T-helper 1 cell treated with Interleukin-12 subunit alpha and Interleukin-12 subunit beta and Interleukin-4 antibody, amounts not matched to agents 30 μg/mL and 1 μg/mL, for 36 hours (primary cell): ENCODE data around the gene RBPMS2.
A peak's percentile ranks its signal among the peaks of the same experiment; 100 is the strongest.
"Not testable (repeated sequence)": the region's sequence is repeated elsewhere in the genome, so short reads cannot be mapped to it uniquely, and the experiment has no call there.

Experiments
- H3K27ac Mint-ChIP-seq: one replicate; pipeline ENCODE4 v1.8.0; 2021; ENCODE audit warnings: mild to moderate bottlenecking, mixed read lengths
- H3K27me3 Mint-ChIP-seq: one replicate; pipeline ENCODE4 v1.8.0; 2021; ENCODE audit warnings: low read depth, mixed read lengths
- H3K36me3 Mint-ChIP-seq: one replicate; pipeline ENCODE4 v1.8.0; 2021; ENCODE audit warnings: low read depth, mixed read lengths
- H3K4me1 Mint-ChIP-seq: one replicate; pipeline ENCODE4 v1.8.0; 2021; ENCODE audit warnings: low read depth, mixed read lengths
- H3K4me3 Mint-ChIP-seq: one replicate; pipeline ENCODE4 v1.8.0; 2021; ENCODE audit warnings: mild to moderate bottlenecking, moderate library complexity, mixed read lengths
- H3K9me3 Mint-ChIP-seq: one replicate; pipeline ENCODE4 v1.8.0; 2021; ENCODE audit warnings: mixed read lengths

RBPMS2 gene

DNA sequence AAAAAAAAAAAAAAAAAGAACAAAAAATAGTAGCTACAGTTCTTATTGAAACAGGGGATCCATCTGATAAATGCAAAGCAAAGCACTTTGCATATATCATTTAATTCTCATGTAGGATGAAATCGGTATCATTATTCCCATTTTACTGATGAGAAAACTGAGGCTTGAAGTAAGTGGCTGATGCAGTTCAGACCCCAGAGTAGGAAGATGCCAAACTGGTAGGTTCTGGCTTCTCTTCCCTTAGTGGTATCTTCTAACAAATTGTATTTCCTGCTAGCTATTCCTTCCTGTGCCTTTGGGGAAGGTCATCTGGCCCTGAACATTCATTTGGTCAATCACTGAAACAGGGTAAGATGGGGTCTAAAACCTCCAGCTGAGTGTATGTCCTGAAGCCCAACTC lies 28.1 kb upstream of the RBPMS2 start:
- Mint-ChIP-seq H3K27me3 (peaks cover 3% of the 10 kb centered on the region), H3K4me1 (no peaks in the 10 kb centered on the region), H3K9me3 (no peaks in the 10 kb centered on the region), H3K27ac (no peak overlapping the region), H3K36me3 (no peaks in the 10 kb centered on the region), H3K4me3 (no peak overlapping the region)

DNA sequence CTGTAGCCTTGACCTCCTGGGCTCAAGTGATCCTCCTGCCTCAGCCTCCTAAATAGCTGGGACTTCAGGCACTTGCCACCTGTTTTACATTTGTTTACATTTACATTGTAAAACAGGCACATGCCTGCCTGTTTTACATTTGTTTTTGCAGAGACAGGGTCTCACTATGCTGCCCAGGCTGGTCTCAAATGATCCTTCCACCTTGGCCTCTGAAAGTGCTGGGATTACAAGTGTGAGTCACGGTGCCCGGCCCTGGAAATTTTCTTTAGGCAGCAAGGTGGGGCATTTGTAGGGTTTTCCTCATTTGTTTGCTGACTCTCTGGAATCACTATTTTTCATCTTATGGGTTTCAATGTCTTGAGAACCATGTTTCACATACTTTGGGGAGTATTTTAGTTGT lies 25.1 kb upstream of the RBPMS2 start:
- Mint-ChIP-seq H3K4me3 (no peak overlapping the region), H3K27ac (no peak overlapping the region), H3K27me3 (no peaks in the 10 kb centered on the region), H3K36me3 (no peaks in the 10 kb centered on the region), H3K9me3 (no peaks in the 10 kb centered on the region), H3K4me1 (no peaks in the 10 kb centered on the region)

DNA sequence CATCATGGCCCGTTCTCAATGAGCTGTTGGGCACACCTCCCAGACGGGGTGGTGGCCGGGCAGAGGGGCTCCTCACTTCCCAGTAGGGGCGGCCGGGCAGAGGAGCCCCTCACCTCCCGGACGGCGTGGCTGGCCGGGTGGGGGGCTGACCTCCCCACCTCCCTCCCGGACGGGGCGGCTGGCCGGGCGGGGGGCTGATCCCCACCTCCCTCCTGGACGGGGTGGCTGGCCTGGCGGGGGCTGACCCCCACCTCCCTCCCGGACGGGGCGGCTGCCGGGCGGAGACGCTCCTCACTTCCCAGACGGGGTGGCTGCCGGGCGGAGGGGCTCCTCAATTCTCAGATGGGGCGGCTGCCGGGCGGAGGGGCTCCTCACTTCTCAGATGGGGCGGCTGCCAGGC lies 23.5 kb upstream of the RBPMS2 start:
- not testable (repeated sequence) for H3K4me3 Mint-ChIP-seq, H3K36me3 Mint-ChIP-seq, H3K27me3 Mint-ChIP-seq

DNA sequence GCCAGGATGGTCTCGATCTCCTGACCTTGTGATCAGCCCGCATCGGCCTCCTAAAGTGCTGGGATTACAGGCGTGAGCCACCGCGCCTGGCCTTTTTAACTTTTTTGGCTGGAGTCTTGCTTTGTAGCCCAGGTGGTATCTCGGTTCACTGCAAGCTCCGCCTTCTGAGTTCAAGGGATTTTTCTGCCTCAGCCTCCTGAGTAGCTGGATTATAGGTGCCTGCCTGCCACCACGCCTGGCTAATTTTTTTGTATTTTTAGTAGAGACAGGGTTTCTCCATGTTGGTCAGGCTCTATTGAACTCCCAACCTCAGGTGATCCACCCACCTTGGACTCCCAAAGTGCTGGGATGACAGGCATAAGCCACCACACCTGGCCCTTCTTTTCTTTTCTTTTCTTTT lies 20.5 kb upstream of the RBPMS2 start:
- H3K4me1 Mint-ChIP-seq, H3K36me3 Mint-ChIP-seq, H3K9me3 Mint-ChIP-seq, H3K27ac Mint-ChIP-seq, H3K4me3 Mint-ChIP-seq, H3K27me3 Mint-ChIP-seq: not testable (repeated sequence)

More for the DNA sequence above, 23.5 kb upstream of the RBPMS2 start:
- H3K27ac Mint-ChIP-seq, H3K4me1 Mint-ChIP-seq, H3K9me3 Mint-ChIP-seq: not testable (repeated sequence)

DNA sequence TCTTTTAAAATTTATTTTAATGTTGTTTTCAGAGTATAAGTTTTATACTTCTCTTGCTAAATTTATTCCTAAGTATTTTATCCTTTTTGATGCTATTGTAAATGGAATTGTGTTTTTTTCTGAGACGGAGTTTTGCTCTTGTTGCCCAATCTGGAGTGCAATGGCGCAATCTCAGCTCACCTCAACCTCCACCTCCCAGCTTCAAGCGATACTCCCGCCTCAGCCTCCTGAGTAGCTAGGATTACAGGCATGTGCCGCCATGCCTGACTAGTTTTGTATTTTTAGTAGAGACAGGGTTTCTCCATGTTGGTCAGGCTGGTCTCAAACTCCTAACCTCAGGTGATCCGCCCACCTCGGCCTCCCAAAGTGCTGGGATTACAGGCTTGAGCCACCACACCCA lies 19.9 kb upstream of the RBPMS2 start:
- H3K36me3 Mint-ChIP-seq, H3K9me3 Mint-ChIP-seq, H3K27me3 Mint-ChIP-seq, H3K27ac Mint-ChIP-seq, H3K4me1 Mint-ChIP-seq, H3K4me3 Mint-ChIP-seq: not testable (repeated sequence)

DNA sequence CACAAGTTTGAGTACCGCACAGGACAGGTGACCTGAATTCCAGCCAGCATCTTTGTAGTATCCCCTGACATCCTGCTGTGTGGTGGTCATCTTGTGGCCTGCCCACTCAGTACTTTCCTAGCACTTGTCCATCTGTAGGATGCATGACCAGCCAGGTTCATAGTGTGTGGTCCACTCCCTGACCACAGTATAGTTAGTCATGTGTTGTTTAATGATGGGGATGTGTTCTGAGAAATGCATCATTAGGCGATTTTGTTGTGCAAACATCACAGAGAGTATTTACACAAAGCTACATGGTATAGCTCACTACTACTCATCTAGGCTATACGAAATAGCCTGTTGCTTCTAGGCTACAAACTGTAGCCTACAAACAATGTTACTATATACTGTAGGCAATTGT lies 16.9 kb upstream of the RBPMS2 start:
- Mint-ChIP-seq H3K36me3 (no peaks in the 10 kb centered on the region), H3K4me3 (no peak overlapping the region), H3K27me3 (no peaks in the 10 kb centered on the region), H3K27ac (no peak overlapping the region), H3K9me3 (no peaks in the 10 kb centered on the region), H3K4me1 (no peaks in the 10 kb centered on the region)

DNA sequence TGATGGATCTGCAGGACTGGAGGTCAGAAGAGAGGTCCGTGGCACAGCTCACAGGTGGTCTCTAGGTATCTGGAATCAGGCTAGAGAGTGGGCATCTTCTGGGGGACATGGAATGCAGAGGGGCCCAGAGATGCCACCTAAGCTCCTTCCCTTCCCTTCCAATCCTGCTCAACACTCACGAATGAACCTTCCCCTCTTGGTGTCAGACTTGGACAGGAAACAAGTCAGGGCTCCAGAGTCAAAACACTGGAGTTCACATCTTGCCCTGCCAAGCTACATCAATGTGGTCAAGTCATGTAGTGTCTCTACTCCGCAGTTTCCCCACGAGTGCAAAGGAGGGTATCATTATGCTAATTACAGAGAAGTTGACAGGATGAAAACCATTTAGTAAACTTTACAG lies 16.0 kb upstream of the RBPMS2 start:
- Mint-ChIP-seq H3K27ac (no peak overlapping the region), H3K4me1 (no peaks in the 10 kb centered on the region), H3K27me3 (no peaks in the 10 kb centered on the region), H3K36me3 (no peaks in the 10 kb centered on the region), H3K4me3 (no peak overlapping the region), H3K9me3 (no peaks in the 10 kb centered on the region)

DNA sequence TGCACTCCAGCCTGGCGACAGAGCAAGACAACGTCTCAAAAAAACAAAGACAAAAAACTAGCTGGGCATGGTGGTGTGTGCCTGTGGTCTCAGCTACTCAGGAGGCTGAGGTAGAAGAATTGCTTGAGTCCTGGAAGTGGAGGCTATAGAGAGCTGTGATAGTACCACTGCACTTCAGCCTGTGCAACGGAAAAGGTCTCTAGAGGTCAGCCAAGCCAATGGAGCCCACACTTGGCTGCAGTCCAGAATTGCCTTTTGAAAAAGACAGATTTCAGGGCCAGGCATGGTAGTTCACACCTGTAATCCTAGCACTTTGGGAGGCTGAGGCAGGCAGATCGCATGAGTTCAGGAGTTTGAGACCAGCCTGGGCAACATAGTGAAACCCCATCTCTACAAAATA lies 8.4 kb upstream of the RBPMS2 start:
- Mint-ChIP-seq H3K27ac (no peak overlapping the region), H3K27me3 (peaks cover 24% of the 10 kb centered on the region), H3K4me3 (no peak overlapping the region), H3K4me1 (no peaks in the 10 kb centered on the region), H3K36me3 (no peaks in the 10 kb centered on the region), H3K9me3 (no peaks in the 10 kb centered on the region)

DNA sequence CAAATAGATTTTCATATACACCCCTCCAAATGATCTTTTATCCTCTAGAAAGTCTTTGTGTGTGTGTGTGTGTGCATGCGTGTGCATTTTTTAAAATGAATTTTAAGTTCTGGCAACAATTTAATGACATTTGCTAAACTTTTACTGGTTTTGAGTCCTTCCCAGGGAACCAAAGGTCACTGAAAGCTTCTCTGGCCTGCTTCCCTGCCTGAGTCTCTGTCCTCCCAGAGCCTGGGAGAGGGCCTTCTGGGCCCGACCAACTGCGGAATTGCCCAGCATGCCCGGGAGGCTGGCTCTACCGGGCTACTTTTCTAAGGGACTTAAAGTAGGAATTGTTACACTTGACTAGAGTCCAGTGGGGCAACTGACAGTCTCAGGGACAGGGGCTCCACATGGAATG lies 7.4 kb upstream of the RBPMS2 start:
- H3K27ac Mint-ChIP-seq, result no peak overlapping the region
- no peaks in the 10 kb centered on the region for H3K4me1 Mint-ChIP-seq
- no peaks in the 10 kb centered on the region for H3K36me3 Mint-ChIP-seq
- H3K27me3 Mint-ChIP-seq, result peaks cover 35% of the 10 kb centered on the region
- no peaks in the 10 kb centered on the region for H3K9me3 Mint-ChIP-seq
- no peak overlapping the region for H3K4me3 Mint-ChIP-seq

DNA sequence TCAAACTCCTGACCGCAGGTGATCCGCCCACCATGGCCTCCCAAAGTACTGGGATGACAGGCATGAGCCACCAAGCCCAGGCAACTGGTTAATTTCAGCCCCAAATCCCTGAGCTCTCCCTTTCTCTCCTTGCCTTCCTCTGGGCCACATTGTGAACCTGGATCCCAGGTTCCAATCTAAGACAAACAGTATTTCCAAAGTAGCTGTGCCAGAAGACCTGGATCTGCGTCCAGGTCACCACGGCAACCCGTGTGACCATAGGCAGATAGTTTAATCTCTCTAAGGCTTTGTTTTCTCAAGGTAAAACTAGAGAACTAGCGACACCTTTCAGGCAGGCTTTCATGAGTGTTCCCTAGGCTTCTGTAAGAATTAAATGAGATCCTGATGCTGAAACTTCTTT lies 5.9 kb upstream of the RBPMS2 start:
- no peak overlapping the region for H3K27ac Mint-ChIP-seq
- no peaks in the 10 kb centered on the region for H3K9me3 Mint-ChIP-seq
- peaks cover 2% of the 10 kb centered on the region for H3K36me3 Mint-ChIP-seq
- H3K4me3 Mint-ChIP-seq, result no peak overlapping the region
- H3K27me3 Mint-ChIP-seq, result peaks cover 49% of the 10 kb centered on the region
- peaks cover 2% of the 10 kb centered on the region for H3K4me1 Mint-ChIP-seq

DNA sequence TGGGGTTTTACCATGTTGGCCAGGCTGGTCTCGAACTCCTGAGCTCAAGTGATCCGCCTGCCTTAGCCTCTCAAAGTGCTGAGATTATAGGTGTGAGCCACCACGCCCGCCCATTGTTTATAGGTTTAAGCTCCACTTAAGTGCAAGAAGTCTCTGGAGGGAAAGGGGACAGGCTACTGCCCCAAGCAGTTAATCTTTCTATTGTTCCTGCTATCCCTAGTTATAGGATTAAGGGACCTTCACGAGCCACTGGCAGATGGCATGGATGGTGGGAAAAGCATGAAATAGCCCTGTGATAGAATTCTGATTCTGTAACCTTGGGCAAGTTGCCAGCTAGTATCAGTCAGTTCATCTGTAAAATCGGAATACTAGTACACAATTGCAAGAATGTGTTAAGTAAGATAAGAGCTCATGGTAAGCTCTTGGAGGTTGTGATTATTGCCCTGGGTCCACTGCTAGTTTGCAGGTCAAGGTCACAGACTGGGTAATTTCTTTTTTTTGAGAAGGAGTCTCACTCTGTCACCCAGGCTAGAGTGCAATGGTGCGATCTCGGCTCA lies 5.3 kb upstream of the RBPMS2 start:
- Mint-ChIP-seq H3K4me1 (peaks cover 2% of the 10 kb centered on the region), H3K27ac (no peak overlapping the region), H3K9me3 (no peaks in the 10 kb centered on the region), H3K4me3 (no peak overlapping the region), H3K36me3 (peaks cover 2% of the 10 kb centered on the region), H3K27me3 (peaks cover 55% of the 10 kb centered on the region)

DNA sequence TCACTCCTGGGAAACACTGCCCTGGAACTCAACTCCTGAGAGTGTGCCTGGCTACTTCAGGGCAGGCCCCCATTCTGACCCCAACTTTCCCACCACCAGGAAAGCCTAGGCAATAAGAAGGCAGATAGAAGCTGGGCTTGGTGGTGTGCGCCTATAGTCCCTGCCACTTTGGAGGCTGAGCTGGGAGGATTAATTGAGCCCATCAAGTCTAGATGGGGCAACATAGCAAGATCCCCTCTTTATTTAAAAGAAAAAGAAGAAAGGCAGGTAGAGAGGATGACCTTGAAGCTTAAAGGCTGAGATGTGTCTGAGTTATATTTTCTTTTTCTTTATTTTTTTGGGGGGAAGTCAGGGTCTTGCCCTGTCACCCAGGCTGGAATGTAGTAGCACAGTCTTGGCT lies 4.2 kb upstream of the RBPMS2 start:
- H3K36me3 Mint-ChIP-seq, result peaks cover 2% of the 10 kb centered on the region
- no peak overlapping the region for H3K4me3 Mint-ChIP-seq
- H3K27me3 Mint-ChIP-seq, result peaks cover 57% of the 10 kb centered on the region
- no peaks in the 10 kb centered on the region for H3K9me3 Mint-ChIP-seq
- H3K4me1 Mint-ChIP-seq, result peaks cover 2% of the 10 kb centered on the region
- H3K27ac Mint-ChIP-seq, result no peak overlapping the region

DNA sequence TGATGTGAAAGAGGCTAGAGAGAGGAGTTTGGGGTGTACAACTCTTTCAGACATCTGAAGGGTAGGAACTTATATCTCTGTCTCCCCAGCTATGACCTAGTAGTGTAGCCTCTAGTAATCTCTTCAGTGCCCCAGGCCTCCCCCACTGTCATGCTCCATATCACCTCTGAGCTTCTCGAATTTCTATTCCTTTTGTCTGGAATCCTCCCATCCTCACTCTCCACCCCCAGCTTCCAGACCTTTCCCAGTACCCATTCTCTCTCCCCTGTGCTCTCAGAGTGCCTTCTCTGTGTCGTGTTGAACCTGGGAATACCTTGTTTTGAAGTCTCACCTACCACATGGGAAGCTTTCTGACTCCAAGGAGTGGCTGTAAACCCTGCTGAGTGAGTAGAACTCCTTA lies 3.6 kb upstream of the RBPMS2 start:
- peaks cover 2% of the 10 kb centered on the region for H3K36me3 Mint-ChIP-seq
- H3K9me3 Mint-ChIP-seq, result no peaks in the 10 kb centered on the region
- no peak overlapping the region for H3K27ac Mint-ChIP-seq
- peaks cover 59% of the 10 kb centered on the region for H3K27me3 Mint-ChIP-seq
- H3K4me1 Mint-ChIP-seq, result peaks cover 2% of the 10 kb centered on the region
- no peak overlapping the region for H3K4me3 Mint-ChIP-seq

DNA sequence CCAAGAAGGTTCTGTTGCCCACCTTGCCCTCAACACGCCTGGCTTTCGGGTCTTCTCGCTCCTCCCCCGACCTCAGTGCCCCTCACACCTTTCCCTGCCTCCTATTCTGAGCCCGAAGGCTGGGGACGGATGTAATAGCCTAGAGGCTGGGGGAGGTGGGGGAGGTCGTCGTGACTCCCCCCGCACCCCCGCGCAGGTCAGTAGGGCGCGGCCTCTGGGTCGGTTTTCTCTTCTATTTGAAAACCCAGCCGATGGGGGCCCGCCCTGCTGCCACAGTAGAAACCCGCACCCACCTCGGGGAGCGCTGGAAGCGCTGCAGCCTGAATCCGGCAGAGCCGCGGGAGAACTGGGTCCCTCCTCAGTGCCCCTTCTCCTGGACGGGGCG lies 1.0 kb upstream of the RBPMS2 start:
- Mint-ChIP-seq H3K27me3 (peaks cover 75% of the 10 kb centered on the region), H3K4me1 (peaks cover 2% of the 10 kb centered on the region), H3K9me3 (no peaks in the 10 kb centered on the region), H3K27ac (no peak overlapping the region), H3K36me3 (peaks cover 2% of the 10 kb centered on the region), H3K4me3 (peak overlapping the region; percentile 72)

DNA sequence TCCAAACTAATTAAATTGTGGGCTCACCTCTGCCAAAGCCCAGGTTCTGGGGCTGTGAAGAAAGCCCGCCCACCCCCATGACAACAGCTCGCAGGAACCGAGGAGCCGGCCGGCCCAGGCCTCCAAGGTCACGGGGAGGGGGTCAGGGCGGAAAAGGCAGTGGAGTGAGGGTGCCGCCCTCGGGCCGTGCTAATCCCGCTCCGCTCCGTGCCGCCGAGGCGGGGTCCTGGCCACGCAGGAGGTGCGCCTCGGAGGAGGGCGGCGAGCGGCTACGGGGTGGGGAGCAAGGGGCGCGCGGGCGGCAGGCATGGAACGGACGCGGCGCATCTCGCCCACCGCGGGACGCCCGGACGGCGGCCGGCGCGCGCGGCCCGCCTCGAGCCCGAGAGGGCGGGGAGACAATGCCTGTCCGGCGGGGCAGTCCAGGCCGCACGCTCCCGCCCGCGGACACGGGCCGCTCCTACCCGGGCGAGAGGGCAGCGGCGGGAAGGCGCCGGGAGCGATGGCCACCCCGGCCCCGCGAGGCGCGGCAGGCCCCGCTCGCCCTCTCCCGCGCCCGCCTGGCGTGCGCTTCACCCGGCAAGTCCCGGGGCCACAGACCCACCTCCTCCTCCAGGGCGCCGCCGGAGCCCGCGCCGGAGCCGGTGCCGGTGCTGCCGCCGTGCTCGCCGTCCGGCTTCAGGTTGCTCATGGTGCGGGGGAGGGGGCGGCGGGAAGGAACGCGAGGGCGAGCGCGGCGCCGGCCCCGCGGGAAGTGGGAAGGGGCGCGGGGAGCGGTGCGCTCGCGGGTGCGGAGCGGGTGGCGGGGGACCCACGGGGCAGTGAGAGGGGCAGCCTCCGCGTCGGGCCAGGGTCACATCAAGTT lies 528 bp downstream of the RBPMS2 start:
- no peak overlapping the region for H3K27ac Mint-ChIP-seq
- H3K27me3 Mint-ChIP-seq, result peaks cover 71% of the 10 kb centered on the region
- H3K4me3 Mint-ChIP-seq, result peak overlapping the region; percentile 28
- peaks cover 2% of the 10 kb centered on the region for H3K4me1 Mint-ChIP-seq
- no peaks in the 10 kb centered on the region for H3K9me3 Mint-ChIP-seq
- peaks cover 2% of the 10 kb centered on the region for H3K36me3 Mint-ChIP-seq
